ENCODE measurements around the gene PGM5. TPM values are rescaled to one million over a fixed set of nuclear protein-coding genes. Genes with fewer than 3 reads are reported as not detected.
"Not testable (repeated sequence)": the region's sequence is repeated elsewhere in the genome, so short reads cannot be mapped to it uniquely, and the experiment has no call there.

PGM5 gene
- total RNA-seq, 1 experiment from 2014 or later: not detected

- not testable (repeated sequence) for H3K56ac ChIP-seq (ENCODE audit: insufficient read length, low read depth, low read length); H3K27ac ChIP-seq (ENCODE audit: insufficient read length, low read depth, low read length); H4K8ac ChIP-seq (replicated peaks; ENCODE audit: insufficient read length, low read depth, low read length); DNase-seq; H4K5ac ChIP-seq (ENCODE audit: insufficient read length, low read depth, low read length); H3K18ac ChIP-seq (ENCODE audit: insufficient read length, low read depth, low read length); H4K91ac ChIP-seq (ENCODE audit: insufficient read length, low read depth, low read length); H3T11ph ChIP-seq (ENCODE audit: low read length); H3K23ac ChIP-seq (ENCODE audit: insufficient read length, low read depth, low read length); H4K20me1 ChIP-seq (ENCODE audit: control insufficient read depth, insufficient read depth, insufficient read length); H3K79me2 ChIP-seq (ENCODE audit: insufficient read depth, low read length); H3K9me3 Mint-ChIP-seq; H3K4me1 ChIP-seq (ENCODE audit: insufficient read depth, low read length); H2AFZ ChIP-seq (ENCODE audit: low read length); H2AK5ac ChIP-seq (ENCODE audit: insufficient read length, low read length); H3K27ac Mint-ChIP-seq; H2BK20ac ChIP-seq (ENCODE audit: low read depth, low read length, poor library complexity, severe bottlenecking); H3K23me2 ChIP-seq (ENCODE audit: insufficient read length, low read depth, low read length, poor library complexity, severe bottlenecking); H2BK15ac ChIP-seq (ENCODE audit: low read depth, low read length); H3K9me3 ChIP-seq (ENCODE audit: control insufficient read depth, low read depth, low read length); H3K27me3 ChIP-seq (ENCODE audit: insufficient read depth, low read length); H2BK12ac ChIP-seq (ENCODE audit: insufficient read length, low read depth, low read length); H3K9ac ChIP-seq (ENCODE audit: extremely low read depth, insufficient read length, low read length); H3K4me1 Mint-ChIP-seq; H3K14ac ChIP-seq (ENCODE audit: insufficient read depth, low read length); H3K79me1 ChIP-seq (ENCODE audit: insufficient read depth, low read depth, low read length, poor library complexity, severe bottlenecking); H3K4ac ChIP-seq (ENCODE audit: low read depth, low read length); H3K4me2 ChIP-seq (ENCODE audit: insufficient read depth, insufficient read length, low read length); H2BK120ac ChIP-seq (ENCODE audit: low read depth, low read length, poor library complexity, severe bottlenecking); H3K4me3 Mint-ChIP-seq; H2BK5ac ChIP-seq (ENCODE audit: insufficient read length, low read length); H3K36me3 Mint-ChIP-seq (ENCODE audit: insufficient read depth in 1 of 3, low read depth in 3 of 3)
- WGBS (ENCODE audit: extremely low coverage, insufficient read length, low lambda C conversion rate): no CpG with 5 or more reads among the region's 2 CpGs
- peaks cover 46% of the 10 kb centered on the region for H3K27me3 Mint-ChIP-seq (ENCODE audit: low read depth)
Observed at GRCh38 chr9:68412754-68413153, 56.3 kb downstream of the PGM5 start.

GRCh38 chr9:68415065-68415464 lies 58.7 kb downstream of the PGM5 start:
- H4K8ac ChIP-seq (replicated peaks; ENCODE audit: insufficient read length, low read depth, low read length); H2BK120ac ChIP-seq (ENCODE audit: low read depth, low read length, poor library complexity, severe bottlenecking); H3K9ac ChIP-seq (ENCODE audit: extremely low read depth, insufficient read length, low read length); H3K4me1 ChIP-seq (ENCODE audit: insufficient read depth, low read length); H2BK12ac ChIP-seq (ENCODE audit: insufficient read length, low read depth, low read length); H3K4me3 Mint-ChIP-seq; H3K14ac ChIP-seq (ENCODE audit: insufficient read depth, low read length); H3K36me3 Mint-ChIP-seq (ENCODE audit: insufficient read depth in 1 of 3, low read depth in 3 of 3); H3K4me2 ChIP-seq (ENCODE audit: insufficient read depth, insufficient read length, low read length); H3K9me3 ChIP-seq (ENCODE audit: control insufficient read depth, low read depth, low read length); H2BK20ac ChIP-seq (ENCODE audit: low read depth, low read length, poor library complexity, severe bottlenecking); H4K5ac ChIP-seq (ENCODE audit: insufficient read length, low read depth, low read length); H2BK15ac ChIP-seq (ENCODE audit: low read depth, low read length); H4K91ac ChIP-seq (ENCODE audit: insufficient read length, low read depth, low read length); H3K4ac ChIP-seq (ENCODE audit: low read depth, low read length); H3K79me2 ChIP-seq (ENCODE audit: insufficient read depth, low read length); H3K27ac ChIP-seq (ENCODE audit: insufficient read length, low read depth, low read length); H2AFZ ChIP-seq (ENCODE audit: low read length); H3K27ac Mint-ChIP-seq; H2BK5ac ChIP-seq (ENCODE audit: insufficient read length, low read length); H3K18ac ChIP-seq (ENCODE audit: insufficient read length, low read depth, low read length); H2AK5ac ChIP-seq (ENCODE audit: insufficient read length, low read length); H3K79me1 ChIP-seq (ENCODE audit: insufficient read depth, low read depth, low read length, poor library complexity, severe bottlenecking); H4K20me1 ChIP-seq (ENCODE audit: control insufficient read depth, insufficient read depth, insufficient read length); H3K23ac ChIP-seq (ENCODE audit: insufficient read length, low read depth, low read length); H3K56ac ChIP-seq (ENCODE audit: insufficient read length, low read depth, low read length); H3K27me3 ChIP-seq (ENCODE audit: insufficient read depth, low read length); H3T11ph ChIP-seq (ENCODE audit: low read length); H3K23me2 ChIP-seq (ENCODE audit: insufficient read length, low read depth, low read length, poor library complexity, severe bottlenecking); DNase-seq; H3K9me3 Mint-ChIP-seq: not testable (repeated sequence)
- no CpG with 5 or more reads among the region's 1 CpG for WGBS (ENCODE audit: extremely low coverage, insufficient read length, low lambda C conversion rate)
- Mint-ChIP-seq H3K27me3 (ENCODE audit: low read depth) (peaks cover 58% of the 10 kb centered on the region), H3K4me1 (peaks cover 5 to 17% of the 10 kb centered on the region in 2 experiments)
